Liver (tissue), 9 donors: ENCODE measurements around the gene FMN2. TPM values are rescaled to one million over a fixed set of nuclear protein-coding genes. Genes with fewer than 3 reads are reported as not detected.

Experiments
- DNase-seq: peaks from one replicate; pipeline ENCODE4 v3.0.0-alpha.2; 2017; ENCODE audit warnings: low spot score
- H3K27ac ChIP-seq, 2 donors: one replicate each; pipeline ENCODE4 v1.7.0; 2013; ENCODE audit warnings: inconsistent platforms in 2 of 2, low read length in 2 of 2, control low read depth in 1 of 2, low read depth in 1 of 2, mild to moderate bottlenecking in 1 of 2
- H3K27me3 ChIP-seq, 4 donors: one replicate each; pipeline versions ENCODE4 v1.6.1 to v1.7.0; 2013; ENCODE audit warnings: low read length in 3 of 4, inconsistent platforms in 1 of 4, mild to moderate bottlenecking in 1 of 4, moderate library complexity in 1 of 4; ENCODE audit not compliant: control insufficient read depth in 4 of 4, insufficient read depth in 4 of 4
- H3K36me3 ChIP-seq, 4 donors: one replicate each; pipeline versions ENCODE4 v1.6.1 to v1.7.0; 2013; ENCODE audit warnings: low read length in 3 of 4, mild to moderate bottlenecking in 3 of 4, low read depth in 1 of 4, moderate library complexity in 1 of 4; ENCODE audit not compliant: control insufficient read depth in 4 of 4, insufficient read depth in 3 of 4
- H3K4me1 ChIP-seq, 4 donors: one replicate each; pipeline versions ENCODE4 v1.6.1 to v1.7.0; 2013; ENCODE audit warnings: low read length in 3 of 4, mild to moderate bottlenecking in 3 of 4, moderate library complexity in 1 of 4; ENCODE audit not compliant: control insufficient read depth in 4 of 4, insufficient read depth in 4 of 4
- H3K4me3 ChIP-seq, 3 donors: one replicate each; pipeline versions ENCODE4 v1.6.1 to v1.7.0; 2013; ENCODE audit warnings: low read length in 3 of 3, control low read depth in 1 of 3, low read depth in 1 of 3, mild to moderate bottlenecking in 1 of 3
- H3K9ac ChIP-seq, 2 donors: one replicate each; pipeline ENCODE4 v1.7.0; 2013; ENCODE audit warnings: low read length in 2 of 2, mild to moderate bottlenecking in 2 of 2, moderate library complexity in 2 of 2, control low read depth in 1 of 2, low read depth in 1 of 2
- H3K9me3 ChIP-seq, 4 donors: one replicate each; pipeline versions ENCODE4 v1.6.1 to v1.7.0; 2013; ENCODE audit warnings: low read length in 3 of 4; ENCODE audit not compliant: control insufficient read depth in 4 of 4
- ATF3 ChIP-seq: IDR thresholded peaks from 2 replicates; pipeline ENCODE4 v1.6.1; 2016; ENCODE audit warnings: antibody characterized with exemption
- CTCF ChIP-seq: fragments of 150-350 bp; IDR thresholded peaks from 2 replicates; pipeline ENCODE4 v1.5.1; 2017; ENCODE audit warnings: improper control_type of control experiment, low read depth, low read length; ENCODE audit not compliant: missing input control
- EGR1 ChIP-seq, 2 donors: IDR thresholded peaks; 2 replicates each; pipeline ENCODE4 v1.6.1; 2016 to 2018; ENCODE audit warnings: antibody characterized with exemption in 2 of 2, low read depth in 2 of 2
- FOXA1 ChIP-seq: IDR thresholded peaks from 2 replicates; pipeline ENCODE4 v1.6.1; 2016; ENCODE audit warnings: antibody characterized with exemption
- FOXA2 ChIP-seq: IDR thresholded peaks from 2 replicates; pipeline ENCODE4 v1.6.1; 2016; ENCODE audit warnings: antibody characterized with exemption
- GABPA ChIP-seq, 2 donors: IDR thresholded peaks in 1 of 2; conservative IDR thresholded peaks in 1 of 2; 2 replicates each; pipeline ENCODE4 v1.6.1; 2016; ENCODE audit warnings: antibody characterized with exemption in 2 of 2, mild to moderate bottlenecking in 1 of 2, moderate library complexity in 1 of 2
- HNF4A ChIP-seq, 2 donors: conservative IDR thresholded peaks; 2 replicates each; pipeline ENCODE4 v1.6.1; 2016; ENCODE audit warnings: antibody characterized with exemption in 2 of 2, mild to moderate bottlenecking in 2 of 2
- HNF4G ChIP-seq: IDR thresholded peaks from 2 replicates; pipeline ENCODE4 v1.6.1; 2016; ENCODE audit warnings: antibody characterized with exemption
- JUND ChIP-seq, 2 donors: IDR thresholded peaks; 2 replicates each; pipeline ENCODE4 v1.6.1; 2016; ENCODE audit warnings: antibody characterized with exemption in 2 of 2
- MAX ChIP-seq: IDR thresholded peaks from 2 replicates; pipeline ENCODE4 v1.6.1; 2016; ENCODE audit warnings: antibody characterized with exemption
- NR2F2 ChIP-seq: IDR thresholded peaks from 2 replicates; pipeline ENCODE4 v1.6.1; 2016; ENCODE audit warnings: antibody characterized with exemption
- RAD21 ChIP-seq, 2 donors: IDR thresholded peaks; 2 replicates each; pipeline ENCODE4 v1.6.1; 2016; ENCODE audit warnings: antibody characterized with exemption in 2 of 2, mild to moderate bottlenecking in 2 of 2
- REST ChIP-seq: IDR thresholded peaks from 2 replicates; pipeline ENCODE4 v1.6.1; 2016; ENCODE audit warnings: antibody characterized with exemption, mild to moderate bottlenecking
- RXRA ChIP-seq, 2 donors: IDR thresholded peaks; 2 replicates each; pipeline ENCODE4 v1.6.1; 2017 to 2018; ENCODE audit warnings: antibody characterized with exemption in 2 of 2, mild to moderate bottlenecking in 1 of 2
- SP1 ChIP-seq: IDR thresholded peaks from 2 replicates; pipeline ENCODE4 v1.6.1; 2018; ENCODE audit warnings: antibody characterized with exemption, mild to moderate bottlenecking
- TAF1 ChIP-seq: conservative IDR thresholded peaks from 2 replicates; pipeline ENCODE4 v1.6.1; 2016; ENCODE audit warnings: antibody characterized with exemption, mild to moderate bottlenecking
- YY1 ChIP-seq: IDR thresholded peaks from 2 replicates; pipeline ENCODE4 v1.6.1; 2016; ENCODE audit warnings: antibody characterized with exemption, mild to moderate bottlenecking
- ZBTB33 ChIP-seq: IDR thresholded peaks from 2 replicates; pipeline ENCODE4 v1.6.1; 2016; ENCODE audit warnings: antibody characterized with exemption
- WGBS: extraction: QIAGEN DNeasy Blood & Tissue Kit; methylation state at CpG from one replicate; pipeline ENCODE4 v1.1.7; 2013; 5-methylcytosine and 5-hydroxymethylcytosine counted together
- polyA plus RNA-seq, 2 donors: library from polyadenylated mRNA; stranded (reverse) in 1 of 2; unstranded in 1 of 2; fragments of 200-250 nt in 1 of 2; fragments of >200 nt in 1 of 2; fragmentation: Nextera tagmentation in 1 of 2; extraction: Ambion mirVana in 1 of 2; gene quantifications; one replicate each; pipeline versions ENCODE4 v1.2.1 to v1.2.3, GENCODE V29; 2013 to 2015
- total RNA-seq, 2 donors: library from RNA; depleted of rRNA; stranded (reverse); fragments of >200 nt; gene quantifications; one replicate each; pipeline ENCODE4 v1.2.3, GENCODE V29; 2014
- donor health status: healthy.
- donor health status: healthy.
- donor health status: healthy.
- donor health status: healthy.
- donor health status: healthy.

The FMN2 gene
- total and polyA plus RNA-seq, 4 donors = 0.17 TPM; not detected in 3

- 86% methylated on average over 7 of the region's 7 CpGs for WGBS
- Histone ChIP-seq H3K36me3 (no peaks in the 10 kb centered on the region), H3K4me1 (no peaks in the 10 kb centered on the region), H3K4me3 (no peak overlapping the region), H3K9me3 (no peaks in the 10 kb centered on the region), H3K27me3 (no peaks in the 10 kb centered on the region), H3K9ac (no peak overlapping the region), H3K27ac (no peak overlapping the region)
- no peak for DNase-seq
- TF ChIP-seq SP1 = no peak
- no peak for TF ChIP-seq ZBTB33
- no peak for TF ChIP-seq CTCF
- no peak for TF ChIP-seq EGR1 (IDR thresholded peaks at IDR 0.05; ENCODE audit: low read depth in 2 of 2)
- TF ChIP-seq NR2F2 = no peak
- no peak for TF ChIP-seq FOXA2
- no peak for TF ChIP-seq MAX
- TF ChIP-seq HNF4A (conservative IDR thresholded peaks at IDR 0.05) = no peak
- TF ChIP-seq RAD21 (IDR thresholded peaks at IDR 0.05) = no peak
- TF ChIP-seq GABPA (IDR thresholded peaks at IDR 0.05 in 1 of 2, conservative IDR thresholded peaks at IDR 0.05 in 1 of 2) = no peak
Measured at GRCh38 chr1:240068961-240069360, 22.7 kb upstream of the FMN2 start.

GRCh38 chr1:240070188-240070587 lies 21.5 kb upstream of the FMN2 start:
- Histone ChIP-seq H3K4me3 (no peak overlapping the region), H3K27me3 (no peaks in the 10 kb centered on the region), H3K36me3 (no peaks in the 10 kb centered on the region), H3K4me1 (no peaks in the 10 kb centered on the region), H3K27ac (no peak overlapping the region), H3K9me3 (no peaks in the 10 kb centered on the region), H3K9ac (no peak overlapping the region)
- no peak for TF ChIP-seq REST
- no peak for TF ChIP-seq RAD21 (IDR thresholded peaks at IDR 0.05)
- no peak for TF ChIP-seq JUND (IDR thresholded peaks at IDR 0.05)
- no peak for TF ChIP-seq YY1
- no peak for TF ChIP-seq ZBTB33
- TF ChIP-seq RXRA (IDR thresholded peaks at IDR 0.05) = no peak
- no peak for TF ChIP-seq MAX
- no peak for TF ChIP-seq FOXA2
- TF ChIP-seq GABPA (IDR thresholded peaks at IDR 0.05 in 1 of 2, conservative IDR thresholded peaks at IDR 0.05 in 1 of 2) = no peak
- no peak for TF ChIP-seq CTCF
- TF ChIP-seq NR2F2 = no peak
- no peak for TF ChIP-seq EGR1 (IDR thresholded peaks at IDR 0.05; ENCODE audit: low read depth in 2 of 2)
- TF ChIP-seq HNF4G = no peak
- no peak for TF ChIP-seq FOXA1
- TF ChIP-seq TAF1 = no peak
- no peak for TF ChIP-seq HNF4A (conservative IDR thresholded peaks at IDR 0.05)
- no peak for TF ChIP-seq ATF3
- TF ChIP-seq SP1 = no peak
- DNase-seq = no peak
